Measurements from ENCODE around the gene PNMT.
"Not testable (repeated sequence)": the region's sequence is repeated elsewhere in the genome, so short reads cannot be mapped to it uniquely, and the experiment has no call there.

The PNMT gene

DNA sequence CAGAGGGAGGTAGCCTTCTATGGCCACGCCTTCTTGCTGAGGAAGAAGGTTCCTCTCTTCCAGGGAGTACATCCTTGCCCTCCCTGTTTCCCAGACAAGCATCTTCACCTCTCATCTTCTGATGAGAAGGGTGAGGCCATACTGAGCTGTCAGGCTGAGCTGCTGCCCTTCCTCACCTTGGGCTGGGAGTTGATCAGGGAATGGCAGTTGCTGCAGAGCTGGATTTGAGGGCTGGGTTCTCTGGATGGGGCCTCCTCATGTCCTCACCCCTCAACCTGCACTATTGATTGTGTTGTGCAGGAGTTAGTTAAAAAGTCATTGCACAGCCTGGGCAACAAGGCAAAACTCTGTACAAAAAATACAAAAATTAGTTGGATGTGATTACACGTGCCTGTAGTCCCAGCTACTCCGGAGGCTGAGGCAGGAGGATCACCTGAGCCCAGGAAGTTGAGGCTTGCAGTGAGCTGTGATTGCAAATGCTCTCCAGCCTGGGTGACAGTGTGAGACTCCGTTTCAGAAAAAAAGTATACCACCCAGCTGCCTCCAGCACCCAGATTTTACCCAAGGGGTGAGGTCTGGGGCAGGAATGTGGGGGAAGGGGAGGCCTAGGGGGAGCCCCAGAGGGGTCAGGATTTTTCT, 33.6 kb downstream of the PNMT start:
- peak overlapping the region in 3 of 7 experiments; percentile 69 to 85 (median 80) for H3K4me3 ChIP-seq
- peak overlapping the region in 6 of 21 experiments; percentile 7 to 95 (median 33) for H3K27ac ChIP-seq

DNA sequence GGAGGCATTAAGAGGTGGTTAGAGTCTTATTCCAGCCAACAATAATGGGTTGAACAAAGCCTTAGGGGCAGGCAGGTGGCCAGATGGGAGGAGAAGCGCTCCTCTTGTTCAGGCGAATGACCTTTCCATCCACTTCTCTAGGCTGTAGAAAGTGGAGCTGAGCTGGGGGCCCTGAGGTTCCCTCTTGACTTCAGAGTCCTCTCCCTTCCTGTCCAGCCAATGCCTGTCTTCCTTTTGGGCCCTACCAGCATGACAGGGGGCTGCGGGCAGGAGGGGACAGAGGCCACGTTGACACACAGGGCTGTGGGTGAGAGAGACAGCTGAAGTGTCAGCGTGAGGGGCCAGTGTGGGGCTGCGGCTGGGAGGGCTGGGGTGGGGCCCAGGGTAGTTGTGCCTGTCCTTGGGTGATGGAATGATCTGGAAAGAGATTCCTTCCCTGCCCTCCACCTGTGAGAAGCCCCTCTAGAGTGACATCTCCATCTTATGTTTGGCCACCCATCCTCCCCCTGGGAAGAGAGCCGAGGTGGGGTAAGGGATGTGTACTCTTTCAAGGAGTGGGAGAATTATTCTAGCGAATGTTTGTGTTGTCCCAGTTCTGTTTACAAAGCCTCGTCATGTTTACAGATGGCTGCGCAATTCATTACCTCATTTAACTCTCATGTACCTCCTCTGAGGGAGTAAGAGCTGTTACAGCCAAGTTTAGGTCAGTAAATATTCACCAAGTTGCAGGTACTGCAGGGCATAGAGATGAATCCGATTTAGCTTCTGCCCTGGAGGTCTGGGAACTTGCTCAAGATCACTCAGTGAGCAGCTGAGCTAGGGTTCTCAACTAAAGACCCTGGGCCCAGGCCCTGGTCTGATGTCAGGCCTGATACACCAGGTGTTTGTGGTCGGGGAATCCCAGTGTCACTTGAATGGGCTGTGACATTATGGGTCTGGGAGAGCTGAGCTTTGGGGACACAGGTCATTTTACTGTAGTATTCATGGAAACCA, 34.9 kb downstream of the PNMT start:
- Histone ChIP-seq H3K27ac (peak overlapping the region in 11 of 21 experiments; percentile 2 to 87 (median 37)), H3K4me3 (no peak overlapping the region)

DNA sequence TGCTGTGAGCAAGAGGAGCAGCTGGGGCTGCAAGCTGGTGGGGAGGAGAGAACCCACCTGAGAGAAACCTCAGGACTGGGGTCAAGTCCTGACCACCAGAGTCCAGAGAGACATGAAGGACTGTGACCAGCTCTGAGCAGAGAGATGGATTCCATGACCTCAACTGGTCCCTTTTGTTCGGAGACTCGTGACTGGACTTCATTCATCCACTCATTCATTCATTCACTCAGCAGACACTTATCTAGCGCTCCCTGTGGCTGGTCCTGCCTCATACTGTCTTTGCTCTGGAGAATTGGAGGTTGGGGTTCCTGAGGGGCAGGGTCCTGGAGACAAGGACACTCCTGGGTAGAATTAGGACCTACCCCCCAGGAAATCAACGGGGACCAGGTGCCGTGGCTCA, 35.7 kb downstream of the PNMT start:
- Histone ChIP-seq H3K4me3 (no peak overlapping the region), H3K27ac (peak overlapping the region in 6 of 21 experiments; percentile 2 to 87 (median 38))

DNA sequence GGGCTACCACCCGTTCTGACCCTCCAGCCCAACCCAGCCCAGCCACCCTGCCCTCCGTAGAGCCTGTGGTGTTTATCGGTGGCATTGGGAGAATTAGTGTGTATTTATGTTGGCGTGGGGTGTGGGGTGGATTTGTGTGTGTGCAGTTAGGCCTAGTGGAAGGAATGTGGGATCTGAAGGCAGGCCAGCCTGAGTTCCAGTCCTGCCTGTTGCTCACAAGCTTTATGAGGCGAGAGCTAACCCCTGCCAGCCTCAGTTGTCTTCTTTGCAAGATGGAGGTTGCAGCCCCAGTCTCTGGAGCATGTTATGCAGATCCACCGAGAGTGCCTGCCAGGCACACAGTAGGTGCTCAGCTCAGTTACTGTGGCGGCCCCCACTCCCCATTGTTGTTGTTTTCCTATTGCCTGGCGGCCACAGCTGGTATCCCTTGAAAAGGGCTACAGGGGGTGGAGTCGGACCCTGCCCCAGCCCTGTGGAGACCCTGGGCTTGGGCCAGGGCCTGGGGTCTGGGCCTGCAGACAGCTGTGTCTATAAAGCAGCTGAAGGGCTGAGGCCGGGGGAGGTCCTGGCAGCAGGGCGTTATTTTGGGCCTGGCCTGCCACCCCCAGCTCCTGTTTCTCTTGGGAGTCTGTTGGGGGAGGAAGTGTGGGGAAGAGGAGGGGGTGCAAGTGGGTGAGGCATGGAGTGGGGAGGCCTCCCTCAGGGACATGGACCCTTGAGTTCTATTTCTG, 36.7 kb downstream of the PNMT start:
- Histone ChIP-seq H3K4me3 (no peak overlapping the region), H3K27ac (peak overlapping the region in 19 of 21 experiments; percentile 49 to 88 (median 76))

DNA sequence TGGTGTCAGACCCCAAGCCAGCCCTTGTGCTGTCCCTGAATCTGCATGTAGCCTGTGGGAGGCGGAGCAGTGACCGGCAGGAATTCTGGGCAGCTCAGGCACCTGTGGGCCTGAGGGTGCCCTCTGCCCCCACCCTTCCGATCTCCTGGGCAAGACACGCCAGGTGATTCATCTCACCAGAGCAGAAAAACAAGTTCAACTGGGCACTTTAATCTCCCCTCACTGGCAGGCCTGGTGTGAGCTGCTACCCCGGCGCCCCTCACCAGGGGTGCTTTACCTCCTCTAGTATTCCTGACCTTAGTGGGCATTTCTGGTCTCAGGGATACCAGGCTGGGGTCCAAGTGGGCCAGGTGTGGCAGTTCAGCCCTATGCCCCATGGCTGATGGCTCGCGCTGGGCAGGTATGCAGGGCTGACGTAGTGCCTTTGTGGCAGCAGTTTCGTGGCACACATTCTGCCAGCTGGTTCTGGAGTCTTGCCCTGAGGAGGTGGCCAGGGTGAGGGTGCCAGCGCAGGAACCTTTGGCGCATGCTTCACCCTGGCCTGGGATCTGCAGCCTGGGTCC, 37.6 kb downstream of the PNMT start:
- peak overlapping the region in 1 of 7 experiments; percentile 3 for H3K4me3 ChIP-seq
- peak overlapping the region in 20 of 21 experiments; percentile 47 to 88 (median 76) for H3K27ac ChIP-seq

DNA sequence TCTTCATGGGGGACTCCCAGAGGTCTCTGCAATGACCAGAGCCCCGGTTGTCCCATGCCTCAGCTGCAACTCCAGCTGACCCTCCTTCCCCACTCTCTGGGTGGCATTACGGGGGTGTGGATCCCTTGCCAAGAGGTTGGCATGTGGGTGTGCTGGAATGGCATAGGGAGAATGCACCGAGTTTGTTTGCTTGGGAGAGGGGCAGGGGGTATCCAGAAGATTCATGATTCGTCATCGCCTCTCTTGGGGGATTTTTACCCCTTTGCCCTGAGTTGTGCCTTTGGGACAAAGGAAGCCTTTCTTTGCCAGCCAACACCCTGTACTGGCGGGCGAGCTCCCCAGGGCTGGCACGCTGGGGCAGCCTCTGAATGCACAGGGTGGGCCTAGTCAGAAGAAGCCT, 38.1 kb downstream of the PNMT start:
- peak overlapping the region in 1 of 7 experiments; percentile 3 for H3K4me3 ChIP-seq
- peak overlapping the region in 20 of 21 experiments; percentile 47 to 88 (median 76) for H3K27ac ChIP-seq

DNA sequence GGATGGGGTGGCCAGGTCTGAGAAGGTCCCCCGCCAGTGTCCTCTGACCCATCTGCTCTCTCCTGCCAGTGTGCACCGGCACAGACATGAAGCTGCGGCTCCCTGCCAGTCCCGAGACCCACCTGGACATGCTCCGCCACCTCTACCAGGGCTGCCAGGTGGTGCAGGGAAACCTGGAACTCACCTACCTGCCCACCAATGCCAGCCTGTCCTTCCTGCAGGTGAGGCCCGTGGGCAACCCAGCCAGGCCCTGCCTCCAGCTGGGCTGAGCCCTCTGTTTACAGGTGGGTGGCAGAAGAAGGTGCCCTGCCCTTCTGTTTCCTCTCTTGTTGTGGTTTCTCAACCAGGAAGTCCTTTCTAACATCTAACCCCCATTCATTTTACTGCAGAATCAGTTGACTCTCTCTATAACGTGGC, 38.7 kb downstream of the PNMT start:
- H3K27ac ChIP-seq: peak overlapping the region in 17 of 21 experiments; percentile 49 to 88 (median 77)
- no peak overlapping the region for H3K4me3 ChIP-seq

DNA sequence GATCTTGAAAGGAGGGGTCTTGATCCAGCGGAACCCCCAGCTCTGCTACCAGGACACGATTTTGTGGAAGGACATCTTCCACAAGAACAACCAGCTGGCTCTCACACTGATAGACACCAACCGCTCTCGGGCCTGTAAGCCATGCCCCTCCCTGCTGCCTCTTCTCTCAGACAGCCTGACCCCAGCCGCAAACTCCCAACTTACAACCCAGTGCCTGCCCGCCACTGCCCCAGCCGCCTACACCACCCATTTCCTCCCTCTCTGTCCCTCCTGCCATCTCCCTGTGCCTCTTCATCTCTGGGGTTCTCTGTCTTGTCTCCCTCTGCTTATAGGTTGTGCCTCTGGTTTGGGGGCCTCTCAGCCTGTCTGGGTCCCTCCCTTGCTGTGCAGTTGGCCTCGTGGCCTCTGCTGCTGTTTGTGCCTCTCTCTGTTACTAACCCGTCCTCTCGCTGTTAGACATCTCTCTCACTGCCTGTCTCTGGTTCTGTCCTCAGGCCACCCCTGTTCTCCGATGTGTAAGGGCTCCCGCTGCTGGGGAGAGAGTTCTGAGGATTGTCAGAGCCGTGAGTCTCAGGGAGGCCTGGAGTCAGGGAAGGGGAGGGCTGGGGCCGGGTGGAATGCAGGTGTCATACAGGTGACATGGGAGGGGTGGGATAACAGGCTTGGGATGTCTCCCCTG, 41.2 kb downstream of the PNMT start:
- H3K4me3 ChIP-seq: no peak overlapping the region
- H3K27ac ChIP-seq: no peak overlapping the region

DNA sequence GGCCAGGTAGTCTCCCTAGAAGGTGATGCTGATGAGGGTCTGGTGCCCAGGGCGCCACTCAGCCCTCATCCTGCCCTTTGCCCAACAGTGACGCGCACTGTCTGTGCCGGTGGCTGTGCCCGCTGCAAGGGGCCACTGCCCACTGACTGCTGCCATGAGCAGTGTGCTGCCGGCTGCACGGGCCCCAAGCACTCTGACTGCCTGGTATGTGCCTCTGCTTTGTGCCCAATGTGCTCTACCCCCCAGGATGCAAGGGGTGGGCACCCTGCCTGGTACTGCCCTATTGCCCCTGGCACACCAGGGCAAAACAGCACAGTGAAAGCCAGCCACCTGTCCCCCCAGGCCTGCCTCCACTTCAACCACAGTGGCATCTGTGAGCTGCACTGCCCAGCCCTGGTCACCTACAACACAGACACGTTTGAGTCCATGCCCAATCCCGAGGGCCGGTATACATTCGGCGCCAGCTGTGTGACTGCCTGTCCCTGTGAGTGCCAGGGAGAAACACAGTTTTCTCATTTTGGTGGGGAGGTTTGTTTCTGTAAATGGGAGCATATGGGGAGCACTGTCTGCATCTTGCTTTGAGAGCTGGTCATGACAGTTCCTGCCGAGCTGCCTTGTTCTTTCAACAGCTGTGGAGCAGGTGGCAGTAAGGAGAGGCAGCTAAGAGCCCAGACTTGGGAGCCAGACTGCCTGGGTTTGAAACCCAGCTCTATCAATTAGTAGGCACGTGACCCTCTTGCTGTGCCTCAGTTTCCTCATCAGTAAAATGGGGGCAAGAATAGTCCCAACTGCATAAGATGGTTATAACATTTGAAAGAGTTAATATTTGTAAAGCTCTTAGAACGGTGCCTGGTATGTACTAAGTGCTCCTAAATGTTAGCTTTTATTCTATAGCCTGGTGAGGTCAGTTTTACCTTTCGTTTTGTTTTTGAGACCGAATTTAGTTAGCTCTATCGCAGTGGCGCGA, 42.0 kb downstream of the PNMT start:
- H3K27ac ChIP-seq: no peak overlapping the region

DNA sequence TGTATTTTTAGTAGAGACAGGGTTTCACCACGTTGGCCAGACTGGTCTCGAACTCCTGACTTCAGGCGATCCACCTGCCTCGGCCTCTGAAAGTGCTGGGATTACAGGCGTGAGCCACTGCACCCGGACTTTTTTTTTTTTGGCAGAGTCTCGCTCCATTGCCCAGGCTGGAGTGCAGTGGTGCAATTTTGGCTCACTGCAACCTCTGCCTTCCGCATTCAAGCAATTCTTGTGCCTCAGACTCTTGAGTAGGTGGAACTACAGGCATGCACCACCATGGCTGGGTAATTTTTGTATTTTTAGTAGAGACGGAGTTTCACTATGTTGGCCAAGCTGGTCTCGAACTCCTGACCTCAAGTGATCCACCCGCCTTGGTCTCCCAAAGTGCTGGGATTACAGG, 42.8 kb downstream of the PNMT start:
- H3K27ac ChIP-seq, H3K4me3 ChIP-seq: not testable (repeated sequence)

More for the DNA sequence above, 42.0 kb downstream of the PNMT start:
- H3K4me3 ChIP-seq: no peak overlapping the region

DNA sequence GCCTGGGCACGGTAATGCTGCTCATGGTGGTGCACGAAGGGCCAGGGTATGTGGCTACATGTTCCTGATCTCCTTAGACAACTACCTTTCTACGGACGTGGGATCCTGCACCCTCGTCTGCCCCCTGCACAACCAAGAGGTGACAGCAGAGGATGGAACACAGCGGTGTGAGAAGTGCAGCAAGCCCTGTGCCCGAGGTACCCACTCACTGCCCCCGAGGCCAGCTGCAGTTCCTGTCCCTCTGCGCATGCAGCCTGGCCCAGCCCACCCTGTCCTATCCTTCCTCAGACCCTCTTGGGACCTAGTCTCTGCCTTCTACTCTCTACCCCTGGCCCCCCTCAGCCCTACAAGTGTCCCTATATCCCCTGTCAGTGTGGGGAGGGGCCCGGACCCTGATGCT, 43.6 kb downstream of the PNMT start:
- Histone ChIP-seq H3K4me3 (no peak overlapping the region), H3K27ac (no peak overlapping the region)

DNA sequence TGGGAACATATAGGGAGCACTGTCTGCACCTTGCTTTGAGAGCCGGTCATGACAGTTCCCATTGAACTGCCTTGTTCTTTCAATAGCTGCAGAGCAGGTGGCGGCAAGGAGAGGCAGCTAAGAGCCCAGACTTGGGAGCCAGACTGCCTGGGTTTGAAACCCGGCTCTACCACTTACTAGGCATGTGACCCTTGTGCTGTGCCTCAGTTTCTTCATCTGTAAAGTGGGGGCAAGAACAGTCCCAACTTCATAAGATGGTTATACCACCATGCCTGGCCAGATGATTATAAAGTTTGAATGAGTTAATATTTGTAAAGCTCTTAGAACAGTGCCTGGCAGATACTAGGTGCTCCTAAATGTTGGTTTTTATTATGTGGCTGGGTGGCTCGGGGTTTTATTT, 46.0 kb downstream of the PNMT start:
- no peak overlapping the region for H3K4me3 ChIP-seq
- no peak overlapping the region for H3K27ac ChIP-seq

DNA sequence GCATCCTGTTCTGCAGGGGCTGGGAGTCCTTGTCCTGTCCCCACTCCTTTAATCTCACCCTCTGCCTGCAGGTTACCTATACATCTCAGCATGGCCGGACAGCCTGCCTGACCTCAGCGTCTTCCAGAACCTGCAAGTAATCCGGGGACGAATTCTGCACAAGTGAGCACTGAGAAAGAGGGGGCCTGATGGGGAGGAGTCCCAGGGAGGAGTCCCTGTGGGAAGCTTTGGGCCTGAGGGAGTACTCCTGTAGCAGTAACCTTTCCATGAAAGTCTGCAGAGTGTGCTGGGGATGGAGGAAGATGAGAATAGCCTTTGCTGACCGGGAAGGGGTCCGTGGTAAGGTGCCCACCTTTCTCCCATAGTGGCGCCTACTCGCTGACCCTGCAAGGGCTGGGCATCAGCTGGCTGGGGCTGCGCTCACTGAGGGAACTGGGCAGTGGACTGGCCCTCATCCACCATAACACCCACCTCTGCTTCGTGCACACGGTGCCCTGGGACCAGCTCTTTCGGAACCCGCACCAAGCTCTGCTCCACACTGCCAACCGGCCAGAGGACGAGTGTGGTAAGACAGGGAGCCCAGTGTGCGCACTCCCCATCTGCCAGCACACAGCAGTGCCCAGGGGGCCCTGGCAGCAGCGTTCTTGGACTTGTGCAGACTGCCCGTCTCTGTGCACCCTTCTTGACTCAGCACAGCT, 47.3 kb downstream of the PNMT start:
- Histone ChIP-seq H3K27ac (peak overlapping the region in 11 of 21 experiments; percentile 15 to 86 (median 81)), H3K4me3 (no peak overlapping the region)

DNA sequence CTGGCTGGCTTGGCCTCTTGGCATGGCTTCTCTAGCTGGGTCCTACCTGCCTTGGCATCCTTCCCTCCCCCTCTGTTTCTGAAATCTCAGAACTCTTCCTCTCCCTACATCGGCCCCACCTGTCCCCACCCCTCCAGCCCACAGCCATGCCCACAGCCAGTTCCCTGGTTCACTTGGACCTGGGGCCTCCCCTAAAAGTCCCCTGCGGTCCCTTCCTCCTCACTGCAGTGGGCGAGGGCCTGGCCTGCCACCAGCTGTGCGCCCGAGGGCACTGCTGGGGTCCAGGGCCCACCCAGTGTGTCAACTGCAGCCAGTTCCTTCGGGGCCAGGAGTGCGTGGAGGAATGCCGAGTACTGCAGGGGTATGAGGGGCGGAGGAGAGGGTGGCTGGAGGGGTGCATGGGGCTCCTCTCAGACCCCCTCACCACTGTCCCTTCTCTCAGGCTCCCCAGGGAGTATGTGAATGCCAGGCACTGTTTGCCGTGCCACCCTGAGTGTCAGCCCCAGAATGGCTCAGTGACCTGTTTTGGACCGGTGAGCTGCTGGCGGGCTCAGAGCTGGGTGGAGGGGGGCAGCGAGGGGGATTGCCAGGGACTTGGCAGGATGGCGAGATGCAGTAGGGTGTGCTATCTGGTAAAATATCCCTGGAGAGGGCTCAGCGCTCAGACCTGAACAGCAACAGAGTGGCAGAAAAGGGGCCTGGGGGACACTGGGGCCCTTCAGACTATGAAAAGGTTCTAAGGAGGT, 48.0 kb downstream of the PNMT start:
- peak overlapping the region in 20 of 21 experiments; percentile 5 to 86 (median 78) for H3K27ac ChIP-seq
- no peak overlapping the region for H3K4me3 ChIP-seq

DNA sequence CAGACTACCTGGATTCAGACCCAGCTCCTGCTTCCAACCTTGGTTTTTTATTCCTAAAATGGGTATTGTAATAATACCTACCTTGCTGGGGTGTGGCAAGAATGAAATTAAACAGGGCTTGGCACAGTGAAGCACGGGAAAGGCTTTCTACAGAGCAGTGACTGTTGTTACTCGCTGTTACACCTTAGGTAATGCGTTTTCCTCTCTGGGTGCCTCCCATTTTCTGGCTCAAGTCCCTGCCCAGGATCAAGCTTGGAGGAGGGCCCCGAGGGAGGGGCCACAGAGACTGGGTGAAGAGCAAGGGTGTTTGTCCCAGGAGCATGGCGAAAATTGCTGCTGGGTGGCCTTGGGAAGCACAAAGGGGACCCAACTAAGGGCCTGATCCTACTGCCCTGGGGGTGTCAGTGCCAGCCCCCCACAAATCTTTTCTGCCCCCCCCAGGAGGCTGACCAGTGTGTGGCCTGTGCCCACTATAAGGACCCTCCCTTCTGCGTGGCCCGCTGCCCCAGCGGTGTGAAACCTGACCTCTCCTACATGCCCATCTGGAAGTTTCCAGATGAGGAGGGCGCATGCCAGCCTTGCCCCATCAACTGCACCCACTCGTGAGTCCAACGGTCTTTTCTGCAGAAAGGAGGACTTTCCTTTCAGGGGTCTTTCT, 48.8 kb downstream of the PNMT start:
- H3K4me3 ChIP-seq: no peak overlapping the region
- H3K27ac ChIP-seq: peak overlapping the region in 19 of 21 experiments; percentile 5 to 86 (median 77)

DNA sequence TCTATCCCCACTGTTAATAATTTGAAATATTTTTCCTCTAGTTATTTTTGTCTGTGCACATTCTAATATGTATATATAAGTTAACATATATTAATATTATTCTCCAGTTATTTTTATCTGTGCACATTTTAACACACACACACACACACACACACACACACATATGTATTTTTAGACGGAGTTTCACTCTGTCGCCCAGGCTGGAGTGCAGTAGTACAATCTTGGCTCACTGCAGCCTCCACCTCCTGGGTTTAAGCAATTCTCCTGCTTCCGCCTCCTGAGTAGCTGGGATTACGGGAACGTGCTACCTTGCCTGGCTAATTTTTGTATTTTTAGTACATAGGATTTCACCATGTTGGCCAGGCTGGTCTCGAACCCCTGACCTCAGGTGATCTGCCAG, 49.4 kb downstream of the PNMT start:
- H3K27ac ChIP-seq: peak overlapping the region in 2 of 21 experiments; percentile 22 to 84
- no peak overlapping the region for H3K4me3 ChIP-seq
